ENCODE data around the gene TAAR9.
A peak's percentile ranks its signal among the peaks of the same experiment; 100 is the strongest.
"Not testable (repeated sequence)": the region's sequence is repeated elsewhere in the genome, so short reads cannot be mapped to it uniquely, and the experiment has no call there.

Gene TAAR9

GRCh38 chr6:132515386-132515785, 22.7 kb upstream of the TAAR9 start:
- no peak for DNase-seq (ENCODE audit: low spot score)

DNA sequence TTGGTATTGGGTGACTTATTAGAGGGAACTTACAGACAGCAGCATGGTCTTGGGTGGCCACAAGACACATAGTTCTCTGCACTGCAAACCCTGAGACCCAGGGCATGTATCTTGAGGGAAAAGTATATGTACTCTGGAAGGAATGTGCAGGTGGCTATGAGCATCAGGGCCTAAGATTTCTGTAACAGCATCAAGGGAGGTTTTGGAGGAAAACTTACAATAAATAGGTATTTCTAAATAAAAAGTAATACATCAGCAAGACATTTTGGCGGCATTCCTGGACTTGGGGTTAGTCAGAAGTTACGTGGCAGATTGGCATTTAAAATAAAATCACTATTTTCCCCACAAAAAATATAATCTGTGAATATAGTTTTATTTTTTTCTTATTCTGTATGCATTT, 17.1 kb upstream of the TAAR9 start:
- no peak for DNase-seq (ENCODE audit: low spot score)

DNA sequence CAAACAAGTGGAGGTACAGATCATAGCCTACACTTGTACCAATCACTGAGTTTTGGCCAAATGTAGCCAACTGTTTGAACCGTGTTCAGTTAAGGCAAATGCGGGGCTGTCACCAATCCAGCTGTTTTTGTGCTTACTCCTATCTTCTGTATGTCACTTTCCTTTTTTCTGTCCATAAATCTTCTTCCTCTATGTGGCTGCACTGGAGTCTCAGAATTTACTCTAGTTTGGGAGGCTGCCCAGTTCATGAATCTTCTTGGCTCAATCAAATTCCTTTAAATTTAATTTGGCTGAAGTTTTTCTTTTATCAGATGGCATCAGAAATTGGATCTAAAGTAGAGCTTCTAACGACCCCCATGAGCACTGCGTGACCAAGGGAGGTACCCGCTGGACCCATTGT, 13.4 kb upstream of the TAAR9 start:
- DNase-seq (ENCODE audit: low spot score), result no peak

DNA sequence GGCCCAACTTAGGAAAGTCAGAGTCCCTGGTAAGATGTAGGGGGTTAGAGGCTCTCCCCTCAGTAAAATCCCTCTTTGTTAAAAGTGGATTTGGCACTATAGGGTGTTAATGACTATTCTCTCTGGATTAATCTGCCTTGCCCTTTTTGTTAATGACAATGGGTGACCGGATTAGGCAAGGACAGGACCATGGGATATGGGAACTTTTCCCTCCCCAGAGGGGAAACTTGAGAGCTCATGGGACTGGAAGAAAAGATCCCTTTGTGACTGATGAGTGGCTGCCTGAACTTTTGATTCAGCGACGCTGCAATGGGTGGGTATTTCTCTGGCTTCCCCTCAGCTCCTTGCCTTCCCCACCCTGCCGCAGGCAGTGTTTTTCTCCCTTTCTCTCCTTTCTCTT, 12.2 kb upstream of the TAAR9 start:
- DNase-seq (ENCODE audit: low spot score), result no peak

GRCh38 chr6:132526461-132526860, 11.6 kb upstream of the TAAR9 start:
- no peak for DNase-seq (ENCODE audit: low spot score)

- DNase-seq (ENCODE audit: low spot score), result no peak
Measured at GRCh38 chr6:132527791-132528190, 10.3 kb upstream of the TAAR9 start.

GRCh38 chr6:132530293-132530974, 7.6 kb upstream of the TAAR9 start:
- peak; percentile 32 for DNase-seq (ENCODE audit: low spot score)

GRCh38 chr6:132534546-132534945, 3.5 kb upstream of the TAAR9 start:
- DNase-seq (ENCODE audit: low spot score), result not testable (repeated sequence)

GRCh38 chr6:132537145-132537544, 932 bp upstream of the TAAR9 start:
- no peak for DNase-seq (ENCODE audit: low spot score)

DNA sequence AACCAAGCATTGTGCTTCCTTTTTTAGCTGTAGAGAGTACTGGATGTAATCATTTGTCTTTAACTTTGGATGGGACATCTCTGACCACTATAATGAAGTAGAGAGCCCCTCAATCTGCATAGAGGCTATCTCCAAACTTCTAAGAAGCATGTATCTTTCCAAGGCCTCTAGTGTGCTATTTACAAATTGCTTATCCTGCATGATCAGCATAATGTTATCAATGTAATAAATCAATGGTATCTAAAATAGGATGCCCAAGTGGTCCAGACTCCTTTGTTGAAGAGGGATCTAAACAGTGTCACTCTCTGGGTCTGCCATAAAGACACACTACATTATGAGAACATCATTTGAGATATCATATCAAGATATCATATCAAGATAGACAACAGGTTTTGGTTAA, 6.7 kb downstream of the TAAR9 start:
- no peak for DNase-seq (ENCODE audit: low spot score)

GRCh38 chr6:132548746-132549463, 10.8 kb downstream of the TAAR9 start:
- no peak for DNase-seq (ENCODE audit: low spot score)

- DNase-seq (ENCODE audit: low spot score), result no peak
Measured at GRCh38 chr6:132551214-132551613, 13.1 kb downstream of the TAAR9 start.

DNA sequence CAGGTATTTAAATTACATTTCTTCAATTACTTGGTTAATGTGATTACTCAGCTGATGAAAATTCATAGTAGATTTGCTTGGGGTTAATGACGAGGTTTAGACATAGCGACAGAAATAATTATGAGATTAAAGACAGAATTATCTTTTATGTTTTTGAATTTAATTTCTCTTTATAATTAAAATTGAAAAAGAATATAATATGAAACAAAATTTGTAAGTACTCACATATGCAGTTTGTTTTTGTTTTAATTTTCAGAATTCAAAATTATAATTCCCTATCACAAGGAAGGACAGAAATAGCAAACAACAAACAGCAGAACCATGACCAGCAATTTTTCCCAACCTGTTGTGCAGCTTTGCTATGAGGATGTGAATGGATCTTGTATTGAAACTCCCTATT, 14.3 kb downstream of the TAAR9 start, which contains the start of gene TAAR8:
Gene TAAR8, plus strand, starts transcription at position 301 of the 400 bp plus-strand sequence. Its CDS starts 21 bp downstream, at position 322.
- no peak for DNase-seq (ENCODE audit: low spot score)

- not testable (repeated sequence) for DNase-seq (ENCODE audit: low spot score)
Measured at GRCh38 chr6:132560087-132560486, 22.0 kb downstream of the TAAR9 start.

DNA sequence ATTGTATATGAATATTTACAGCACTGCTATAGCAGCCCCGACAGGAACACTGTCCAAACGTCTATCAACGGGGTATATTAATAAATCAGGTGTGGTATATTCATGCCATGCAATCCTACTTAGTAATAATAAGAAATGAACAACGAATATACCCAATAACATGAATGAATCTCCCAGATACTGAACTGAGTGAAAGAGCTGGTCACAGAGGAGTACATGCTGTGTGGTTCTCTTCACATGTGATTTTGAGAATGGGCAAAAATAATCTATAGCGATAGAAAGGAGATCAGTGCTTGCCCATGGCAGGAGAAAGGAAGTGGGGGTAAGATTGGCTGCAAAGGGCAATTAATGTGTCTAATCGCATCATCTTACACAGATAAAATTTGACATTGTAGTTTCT, 28.3 kb downstream of the TAAR9 start:
- DNase-seq (ENCODE audit: low spot score), result no peak

- no peak for DNase-seq (ENCODE audit: low spot score)
Measured at GRCh38 chr6:132567566-132567965, 29.5 kb downstream of the TAAR9 start.

DNA sequence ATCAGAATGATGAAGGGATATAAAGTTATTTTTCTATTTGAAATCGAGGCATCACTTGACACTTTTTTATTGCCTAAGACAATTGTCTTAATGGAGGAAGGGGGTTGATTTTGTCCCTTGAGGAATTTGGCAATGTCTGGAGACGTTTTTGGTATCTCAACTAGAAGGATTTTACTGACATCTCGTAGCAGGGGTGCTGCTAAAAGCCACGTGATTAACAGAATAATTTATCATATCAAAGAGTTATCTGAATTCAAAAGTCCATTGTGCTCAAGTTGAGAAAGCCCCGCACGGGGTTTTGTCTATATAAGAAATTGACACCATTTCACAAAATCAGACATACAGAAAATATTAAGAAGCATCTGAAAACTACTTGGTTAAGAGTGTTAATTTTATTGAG, 30.5 kb downstream of the TAAR9 start:
- DNase-seq (ENCODE audit: low spot score), result no peak

GRCh38 chr6:132569170-132569569, 31.1 kb downstream of the TAAR9 start:
- DNase-seq (ENCODE audit: low spot score), result no peak

DNA sequence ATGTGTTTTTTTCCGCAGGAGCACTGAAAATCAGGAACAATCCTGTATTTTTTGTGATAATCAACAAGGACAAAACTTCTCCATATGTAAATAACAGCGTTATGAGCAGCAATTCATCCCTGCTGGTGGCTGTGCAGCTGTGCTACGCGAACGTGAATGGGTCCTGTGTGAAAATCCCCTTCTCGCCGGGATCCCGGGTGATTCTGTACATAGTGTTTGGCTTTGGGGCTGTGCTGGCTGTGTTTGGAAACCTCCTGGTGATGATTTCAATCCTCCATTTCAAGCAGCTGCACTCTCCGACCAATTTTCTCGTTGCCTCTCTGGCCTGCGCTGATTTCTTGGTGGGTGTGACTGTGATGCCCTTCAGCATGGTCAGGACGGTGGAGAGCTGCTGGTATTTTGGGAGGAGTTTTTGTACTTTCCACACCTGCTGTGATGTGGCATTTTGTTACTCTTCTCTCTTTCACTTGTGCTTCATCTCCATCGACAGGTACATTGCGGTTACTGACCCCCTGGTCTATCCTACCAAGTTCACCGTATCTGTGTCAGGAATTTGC, 32.2 kb downstream of the TAAR9 start, which contains the start of gene TAAR6:
Gene TAAR6, plus strand, starts transcription at position 102 of the 557 bp plus-strand sequence. Its CDS starts 0 bp downstream, at position 102.
- DNase-seq (ENCODE audit: low spot score), result no peak

DNA sequence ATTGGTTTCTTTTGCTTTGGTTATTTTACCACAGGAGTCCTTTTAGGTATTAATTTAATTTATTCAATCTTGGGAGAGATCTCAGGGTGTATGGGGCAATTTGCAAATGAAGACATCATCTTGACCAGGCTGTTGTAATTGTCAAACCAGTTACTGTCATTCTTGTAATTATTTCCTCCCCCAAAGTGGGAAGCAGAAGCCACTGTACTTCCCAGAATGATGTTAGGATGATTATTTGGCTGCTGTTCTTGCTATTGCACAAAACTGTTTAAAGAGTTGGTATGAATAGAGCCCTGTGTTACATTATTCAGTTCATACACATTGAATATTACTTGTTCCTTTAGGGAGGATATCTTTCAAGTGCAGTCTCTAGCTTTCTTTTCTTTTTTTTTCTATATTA, 33.7 kb downstream of the TAAR9 start:
- no peak for DNase-seq (ENCODE audit: low spot score)

- DNase-seq (ENCODE audit: low spot score), result no peak
Measured at GRCh38 chr6:132584698-132585097, 46.6 kb downstream of the TAAR9 start.

DNA sequence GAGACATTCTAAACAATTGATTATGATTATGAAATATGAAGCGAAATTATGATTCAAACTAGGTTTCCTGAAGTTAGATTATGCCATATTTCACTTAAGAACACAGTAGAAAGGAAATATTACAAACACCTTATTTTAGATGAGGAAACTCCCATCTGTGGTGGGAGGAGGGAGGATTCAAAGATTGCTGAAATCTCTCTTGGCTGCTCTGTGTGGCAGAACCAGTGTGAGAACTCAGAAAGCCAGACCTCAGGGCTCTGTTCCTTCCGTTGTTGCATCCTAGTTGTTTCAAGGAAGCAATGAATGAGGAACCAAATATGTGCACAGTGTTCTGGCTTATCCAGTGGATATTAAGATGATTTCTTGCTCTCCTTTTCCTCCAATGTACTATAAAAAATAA, 49.3 kb downstream of the TAAR9 start:
- DNase-seq (ENCODE audit: low spot score), result no peak

All from germinal center (tissue), 1 donor.